K562 (cell line): ENCODE results near the gene SLC22A23. TPM values are rescaled to one million over a fixed set of nuclear protein-coding genes. Genes with fewer than 3 reads are reported as not detected.
A peak's percentile ranks its signal among the peaks of the same experiment; 100 is the strongest.

Experiments
- CBX5 ChIP-seq: IDR thresholded peaks from 2 replicates; pipeline ENCODE4 v1.6.1; 2014; ENCODE audit warnings: low read depth, borderline replicate concordance
- CHCHD3 ChIP-seq: fragments of 250-450 bp; sonication (Bioruptor Pico); IDR thresholded peaks from 2 replicates; pipeline ENCODE4 v2.1.2; 2022; ENCODE audit warnings: mild to moderate bottlenecking
- CLOCK ChIP-seq: fragments of 250-450 bp; sonication (Bioruptor Pico); IDR thresholded peaks from 2 replicates; pipeline ENCODE4 v1.4.0; 2020; ENCODE audit warnings: mild to moderate bottlenecking, moderate library complexity, borderline replicate concordance
- CTBP1 ChIP-seq: fragments of 450-650 bp; IDR thresholded peaks from 2 replicates; pipeline ENCODE4 v1.6.1; 2016; ENCODE audit warnings: borderline replicate concordance
- EZH2 ChIP-seq: IDR thresholded peaks from 2 replicates; pipeline ENCODE4 v1.6.1; 2012; ENCODE audit warnings: low read depth, mild to moderate bottlenecking, inconsistent platforms, low read length, borderline replicate concordance
- HDAC1 ChIP-seq, 2 experiments: fragments of 450-650 bp; IDR thresholded peaks; 2 replicates each; pipeline ENCODE4 v1.6.1; 2016 to 2017; ENCODE audit warnings: inconsistent platforms in 1 of 2, mild to moderate bottlenecking in 1 of 2, moderate library complexity in 1 of 2
- HMGXB4 ChIP-seq: sonication (generic); formaldehyde crosslinking; IDR thresholded peaks from 2 replicates; pipeline ENCODE4 v1.8.1; 2023; ENCODE audit warnings: mild to moderate bottlenecking, missing genetic modification reagents
- HSF4 ChIP-seq: fragments of 250-450 bp; sonication (Bioruptor Pico); IDR thresholded peaks from 2 replicates; pipeline ENCODE4 v2.1.2; 2022; ENCODE audit warnings: mild to moderate bottlenecking, moderate library complexity, borderline replicate concordance
- ID3 ChIP-seq, 2 experiments: fragments of 250-450 bp in 1 of 2; fragments of 450-650 bp in 1 of 2; sonication (Bioruptor Pico) in 1 of 2; IDR thresholded peaks; 2 replicates each; pipeline versions ENCODE4 v1.6.1 to v1.8.0; 2016 to 2021; ENCODE audit warnings: mild to moderate bottlenecking in 2 of 2, moderate library complexity in 2 of 2, missing compliant biosample characterization in 1 of 2, missing genetic modification characterization in 1 of 2
- NCOR1 ChIP-seq: fragments of 450-650 bp; IDR thresholded peaks from 2 replicates; pipeline ENCODE4 v1.6.1; 2016; ENCODE audit warnings: mild to moderate bottlenecking, moderate library complexity
- RAD21 ChIP-seq, 2 experiments: fragments of 250-450 bp in 1 of 2; fragments of 450-650 bp in 1 of 2; sonication (Bioruptor Pico) in 1 of 2; formaldehyde crosslinking in 1 of 2; IDR thresholded peaks in 1 of 2; conservative IDR thresholded peaks in 1 of 2; 2 replicates each; pipeline versions ENCODE4 v1.4.0 to v1.8.0; 2020 to 2022; ENCODE audit warnings: mild to moderate bottlenecking in 2 of 2, moderate library complexity in 1 of 2
- RBM22 ChIP-seq: fragments of 200-400 bp; formaldehyde crosslinking; IDR thresholded peaks from 2 replicates; pipeline ENCODE4 v1.6.1; 2018; ENCODE audit warnings: low read length, low read depth; ENCODE audit not compliant: poor library complexity, severe bottlenecking
- SMARCA4 ChIP-seq: fragments of 450-650 bp; IDR thresholded peaks from 2 replicates; pipeline ENCODE4 v1.6.1; 2016
- ZBTB33 ChIP-seq: sonication (generic); formaldehyde crosslinking; IDR thresholded peaks from 2 replicates; pipeline ENCODE4 v1.8.1; 2023; ENCODE audit warnings: mild to moderate bottlenecking, missing genetic modification reagents
- ZNF212 ChIP-seq: fragments of 450-650 bp; formaldehyde crosslinking; IDR thresholded peaks from 2 replicates; pipeline ENCODE4 v1.4.0; 2020; ENCODE audit warnings: mild to moderate bottlenecking
- ZNF217 ChIP-seq: sonication (generic); formaldehyde crosslinking; IDR thresholded peaks from 2 replicates; pipeline ENCODE4 v1.8.0; 2022; ENCODE audit warnings: mild to moderate bottlenecking, missing genetic modification reagents
- ZNF277 ChIP-seq: fragments of 250-450 bp; sonication (Bioruptor Pico); IDR thresholded peaks from 2 replicates; pipeline ENCODE4 v1.8.0; 2022; ENCODE audit warnings: inconsistent platforms, mild to moderate bottlenecking, moderate library complexity, borderline replicate concordance
- ZNF766 ChIP-seq: fragments of 200-800 bp; sonication (Bioruptor generic); conservative IDR thresholded peaks from 2 replicates; pipeline ENCODE4 v1.6.1; 2016; ENCODE audit warnings: missing genetic modification characterization, missing compliant biosample characterization
- ZNF780A ChIP-seq: fragments of 250-450 bp; sonication (Bioruptor Pico); IDR thresholded peaks from 2 replicates; pipeline ENCODE4 v1.5.0; 2021; ENCODE audit warnings: mild to moderate bottlenecking
- polyA plus RNA-seq, 8 experiments: library from polyadenylated mRNA; depleted of rRNA in 4 of 8; stranded (reverse) in 5 of 8; unstranded in 3 of 8; fragments of >200 nt; fragmentation: Nextera tagmentation in 2 of 8; fragmentation: Illumina TruSeq in 1 of 8; extraction: Ambion mirVana in 2 of 8; extraction: Trizol in 1 of 8; gene quantifications; 2 replicates each; pipeline versions ENCODE4 v1.2.1 to v1.2.3, GENCODE V29; 2011 to 2014; ENCODE audit warnings: inconsistent platforms in 1 of 8, missing spikeins in 1 of 8
- total RNA-seq, 7 experiments: library from RNA; depleted of rRNA in 6 of 7; stranded (reverse); fragments of >200 nt in 6 of 7; fragmentation: Illumina TruSeq in 2 of 7; extraction: Trizol in 2 of 7; gene quantifications; 2 replicates each; pipeline versions ENCODE4 v1.2.1 to v1.2.3, GENCODE V29; 2011 to 2021; ENCODE audit warnings: low replicate concordance in 1 of 7

SLC22A23 gene
- total and polyA plus RNA-seq, 9 of the 15 experiments (the other 6 are each of a cell fraction or from before 2014, with no cell fraction given), result 0.30 to 8.7 (median 2.5) TPM

- TF ChIP-seq ZNF277 (CRISPR knock-in tag), result no peak
- TF ChIP-seq NCOR1, result peak; percentile 51
- TF ChIP-seq HMGXB4, result no peak
- no peak for TF ChIP-seq ZBTB33 (CRISPR knock-in tag)
- peak in 1 of 2 experiments; percentile 88; a peak in 2 of 4 replicates for TF ChIP-seq HDAC1 (IDR thresholded peaks at IDR 0.05)
- peak; percentile 86 for TF ChIP-seq SMARCA4
- no peak for TF ChIP-seq ZNF780A
- peak; percentile 67; the same call in 1 of the 2 replicates for TF ChIP-seq ZNF766
- no peak for TF ChIP-seq CLOCK (CRISPR knock-in tag)
- TF ChIP-seq CHCHD3 (CRISPR knock-in tag), result no peak
- peak; percentile 93 for TF ChIP-seq CTBP1
- no peak for TF ChIP-seq ZNF212
- no peak for TF ChIP-seq RBM22
- TF ChIP-seq ID3 (CRISPR knock-in tag; IDR thresholded peaks at IDR 0.05), result no peak
- no peak for TF ChIP-seq ID3 (tag; IDR thresholded peaks at IDR 0.05)
- TF ChIP-seq ZNF217 (CRISPR knock-in tag), result no peak
- peak; percentile 26 to 41 for TF ChIP-seq RAD21 (CRISPR knock-in tag; conservative IDR thresholded peaks at IDR 0.05 in 1 of 2, IDR thresholded peaks at IDR 0.05 in 1 of 2)
- no peak for TF ChIP-seq CBX5
- no peak for TF ChIP-seq EZH2
- TF ChIP-seq HSF4 (CRISPR knock-in tag), result no peak
Observed at GRCh38 chr6:3383525-3383924, 73.3 kb downstream of the SLC22A23 start (continued).
